ENCODE results near the gene MSRB3.

The MSRB3 gene

DNA sequence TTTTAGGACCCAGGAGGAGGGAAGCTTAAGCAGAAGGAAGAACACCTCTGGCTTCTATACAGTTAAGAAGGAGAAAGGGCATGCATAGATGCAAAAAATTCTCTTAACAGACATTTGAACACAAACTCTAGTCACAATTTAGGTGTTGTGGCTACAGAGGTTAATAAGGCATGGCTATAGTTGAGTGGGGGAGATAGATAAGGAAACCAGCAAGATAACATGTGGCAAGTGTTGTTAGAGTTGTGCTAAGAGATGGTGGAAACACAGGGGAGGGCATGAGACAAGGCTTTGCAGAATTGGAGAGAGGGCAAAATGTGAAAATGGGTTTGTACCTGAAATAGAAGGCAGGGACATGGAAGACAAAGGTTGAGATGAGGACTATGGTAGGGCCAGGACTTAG is 88.9 kb downstream of the MSRB3 start:
- no peak overlapping the region for H3K4me3 ChIP-seq (ENCODE audit: low read depth, low read length)
- no peak for DNase-seq (ENCODE audit: low read depth)

DNA sequence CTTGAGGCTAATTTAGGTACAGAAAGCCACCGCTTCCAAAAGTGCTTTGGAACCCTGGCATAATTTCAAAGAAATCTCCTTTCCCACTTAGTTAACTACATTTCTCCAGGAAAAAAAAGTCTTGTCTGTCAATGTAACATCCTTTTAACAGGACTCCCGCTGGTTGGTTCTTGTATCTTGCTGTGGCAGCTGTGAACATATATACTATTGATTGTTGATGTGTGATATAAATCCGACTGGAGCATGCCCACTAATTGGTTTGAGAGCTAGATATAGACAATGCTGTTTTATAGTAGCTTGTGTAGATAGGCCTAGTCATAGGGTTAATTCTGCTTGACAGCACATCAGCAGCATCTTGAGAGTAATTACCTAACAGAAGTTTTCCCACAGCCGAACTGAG is 89.6 kb downstream of the MSRB3 start:
- DNase-seq (ENCODE audit: low read depth), result no peak
- no peak overlapping the region for H3K4me3 ChIP-seq (ENCODE audit: low read depth, low read length)

DNA sequence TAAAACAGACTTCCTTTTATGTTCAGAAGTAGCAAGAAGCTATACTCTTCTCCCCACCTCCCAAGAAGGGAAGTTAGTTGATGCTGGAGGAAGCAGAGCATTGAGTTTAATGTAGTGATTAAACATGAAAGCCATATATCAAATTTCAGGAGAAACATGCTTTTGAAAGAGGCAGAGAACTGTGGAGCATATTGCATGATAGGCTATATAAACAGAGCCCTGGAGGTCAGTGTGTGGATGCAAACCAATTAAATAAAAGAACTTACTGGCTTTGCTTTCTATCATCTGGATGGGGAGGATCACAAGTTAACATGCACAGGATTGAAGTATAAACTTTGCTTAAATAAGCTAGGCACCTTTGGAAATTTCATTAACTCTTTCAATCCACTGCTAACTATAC is 94.1 kb downstream of the MSRB3 start:
- H3K4me3 ChIP-seq (ENCODE audit: low read depth, low read length), result no peak overlapping the region
- DNase-seq (ENCODE audit: low read depth), result no peak

DNA sequence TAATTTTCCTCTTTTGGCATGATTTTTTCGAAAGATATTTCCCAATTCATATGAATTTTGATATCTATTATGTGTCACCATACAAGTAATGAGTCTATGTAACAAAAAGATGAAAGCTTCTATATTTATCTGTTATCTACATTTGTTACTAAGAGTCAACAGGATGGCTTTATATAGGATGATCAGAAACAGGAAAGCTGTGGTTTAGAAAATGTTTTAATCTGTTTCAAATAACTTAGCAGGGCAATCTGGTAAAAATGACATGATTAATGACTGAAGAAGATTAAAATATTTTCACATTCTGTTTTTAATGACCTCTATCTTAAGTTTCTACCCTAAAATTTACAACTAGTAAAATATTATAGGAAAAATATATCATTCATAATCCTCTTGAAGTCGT is 105.8 kb downstream of the MSRB3 start:
- H3K4me3 ChIP-seq (ENCODE audit: low read depth, low read length), result no peak overlapping the region
- no peak for DNase-seq (ENCODE audit: low read depth)

DNA sequence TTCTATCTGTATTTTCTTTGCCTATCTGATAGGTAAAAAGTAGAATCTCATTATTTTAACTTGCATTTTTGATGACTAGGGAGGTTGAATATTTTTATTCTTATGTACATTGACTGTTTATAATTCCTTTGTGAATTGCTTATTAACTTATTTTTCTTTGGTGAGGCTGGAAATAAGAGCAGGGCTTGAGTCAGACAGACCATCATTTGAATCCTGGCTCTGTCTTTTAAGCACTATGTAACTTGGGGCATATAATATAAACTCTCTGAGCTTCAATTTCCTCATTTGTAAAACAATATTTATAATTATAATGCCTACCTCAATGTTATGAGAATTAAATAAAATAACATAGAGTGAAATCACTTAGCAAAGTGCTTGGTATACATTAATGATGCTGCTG is 108.9 kb downstream of the MSRB3 start:
- DNase-seq (ENCODE audit: low read depth), result no peak

DNA sequence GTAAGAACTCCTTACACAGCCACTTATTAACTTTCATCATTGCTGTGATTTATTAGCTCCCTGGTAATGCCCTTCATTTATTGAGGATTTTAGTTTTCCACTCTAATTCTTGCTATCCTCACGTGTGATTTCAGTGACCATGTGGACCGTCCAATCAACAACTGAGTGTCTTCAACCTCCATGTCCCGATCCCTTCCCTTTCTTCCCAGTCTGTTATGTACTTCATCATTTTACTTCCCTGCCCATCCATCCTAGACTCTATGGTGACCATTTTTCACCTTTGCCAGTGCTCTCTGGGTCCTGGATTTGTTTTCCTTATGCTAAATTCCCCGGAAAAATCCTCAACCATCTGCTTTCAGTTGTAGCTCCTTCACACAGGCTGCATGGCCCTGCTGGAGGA is 111.0 kb downstream of the MSRB3 start:
- H3K4me3 ChIP-seq (ENCODE audit: low read depth, low read length), result no peak overlapping the region
- DNase-seq (ENCODE audit: low read depth), result no peak

More for the DNA sequence above, 108.9 kb downstream of the MSRB3 start:
- no peak overlapping the region for H3K4me3 ChIP-seq (ENCODE audit: low read depth, low read length)

DNA sequence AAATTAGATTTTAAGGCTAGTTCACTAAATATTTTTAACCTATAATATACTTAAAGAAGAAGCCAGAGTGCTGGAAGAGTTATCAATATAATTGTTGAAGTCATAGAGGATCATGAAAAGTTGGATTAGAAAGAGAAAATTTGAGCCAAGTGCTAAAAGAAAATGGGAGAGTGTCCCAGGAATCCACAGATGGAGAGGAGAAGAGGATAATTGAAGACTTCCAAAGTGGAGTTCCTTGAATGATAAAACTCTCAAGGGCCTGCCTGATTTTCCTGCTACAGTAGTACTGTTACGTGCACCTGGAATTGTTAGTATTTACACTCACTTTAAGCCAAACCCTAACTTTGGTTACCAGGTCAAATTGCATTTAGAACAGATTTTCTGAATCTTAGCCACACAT is 113.2 kb downstream of the MSRB3 start:
- no peak for DNase-seq (ENCODE audit: low read depth)
- H3K4me3 ChIP-seq (ENCODE audit: low read depth, low read length), result no peak overlapping the region

DNA sequence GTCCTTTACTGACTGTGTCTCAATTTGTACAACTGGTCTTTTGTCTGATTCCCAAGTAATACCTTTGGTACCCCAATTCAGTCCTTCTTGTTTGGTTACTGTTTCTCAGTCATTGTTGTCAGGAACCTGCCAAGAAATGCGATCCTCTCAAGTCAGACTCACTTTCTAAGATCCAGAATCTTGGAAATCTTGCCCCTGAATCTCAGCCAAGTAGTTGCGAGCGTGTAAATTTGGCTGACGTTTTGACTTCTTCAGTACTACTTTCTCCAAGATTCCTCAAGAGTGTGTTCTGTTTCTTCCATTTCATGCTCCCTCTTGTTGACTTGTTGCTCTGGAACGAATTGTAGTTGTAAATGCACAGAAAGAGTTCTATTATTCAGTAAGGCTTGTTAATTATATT is 114.0 kb downstream of the MSRB3 start:
- H3K4me3 ChIP-seq (ENCODE audit: low read depth, low read length), result no peak overlapping the region
- no peak for DNase-seq (ENCODE audit: low read depth)

DNA sequence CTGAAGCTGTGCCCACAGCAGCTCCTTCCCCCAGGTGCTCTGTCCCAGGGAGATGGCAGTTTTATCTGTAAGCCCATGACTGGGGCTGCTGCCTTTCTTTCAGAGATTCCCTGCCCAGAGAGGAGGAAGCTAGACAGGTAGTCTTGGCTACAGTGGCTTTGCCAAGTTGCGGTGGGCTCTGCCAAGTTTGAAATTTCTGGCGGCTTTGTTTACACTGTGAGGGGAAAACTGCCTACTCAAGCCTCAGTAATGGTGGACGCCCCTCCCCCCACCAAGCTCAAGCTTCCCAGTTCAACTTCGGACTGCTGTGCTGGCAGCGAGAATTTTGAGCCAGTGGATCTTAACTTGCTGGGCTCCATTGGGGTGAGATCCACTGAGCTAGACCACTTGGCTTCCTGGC is 124.7 kb downstream of the MSRB3 start:
- no peak for DNase-seq (ENCODE audit: low read depth)
- no peak overlapping the region for H3K4me3 ChIP-seq (ENCODE audit: low read depth, low read length)

DNA sequence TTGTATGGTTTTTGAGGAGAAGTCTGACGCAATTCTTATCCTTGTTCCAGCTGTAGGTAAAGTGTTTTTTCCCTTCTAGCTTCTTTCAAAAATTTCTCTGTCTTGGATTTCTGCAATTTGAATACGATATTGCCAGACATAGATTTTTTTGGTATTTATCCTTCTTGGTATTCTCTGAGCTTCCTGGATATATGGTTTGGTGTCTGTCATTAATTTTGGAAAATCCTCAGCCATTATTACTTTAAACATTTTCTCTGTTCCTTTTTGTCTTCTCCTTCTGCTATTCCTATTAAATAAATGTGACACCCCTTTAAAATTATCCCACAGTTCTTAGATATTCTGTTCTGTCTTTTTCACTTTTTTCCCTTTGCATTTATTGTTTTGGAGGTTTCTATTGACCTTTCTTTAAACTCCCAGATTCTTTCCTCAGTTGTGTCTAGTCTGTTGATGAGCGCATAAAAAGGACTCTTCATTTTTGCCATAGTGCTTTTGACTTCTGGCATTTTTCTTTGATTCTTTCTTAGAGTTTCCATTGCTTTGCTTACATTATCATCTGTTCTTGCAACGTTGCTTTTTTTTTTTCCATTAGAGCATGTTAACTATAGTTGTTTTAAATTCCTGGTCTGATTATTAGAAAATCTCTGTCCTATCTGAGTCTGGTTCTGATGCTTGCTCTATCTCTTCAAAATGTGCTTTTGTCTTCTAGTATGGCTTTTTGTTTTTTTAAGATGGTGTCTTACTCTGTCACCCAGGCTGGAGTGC is 129.1 kb downstream of the MSRB3 start:
- no peak for DNase-seq (ENCODE audit: low read depth)
- H3K4me3 ChIP-seq (ENCODE audit: low read depth, low read length), result no peak overlapping the region

DNA sequence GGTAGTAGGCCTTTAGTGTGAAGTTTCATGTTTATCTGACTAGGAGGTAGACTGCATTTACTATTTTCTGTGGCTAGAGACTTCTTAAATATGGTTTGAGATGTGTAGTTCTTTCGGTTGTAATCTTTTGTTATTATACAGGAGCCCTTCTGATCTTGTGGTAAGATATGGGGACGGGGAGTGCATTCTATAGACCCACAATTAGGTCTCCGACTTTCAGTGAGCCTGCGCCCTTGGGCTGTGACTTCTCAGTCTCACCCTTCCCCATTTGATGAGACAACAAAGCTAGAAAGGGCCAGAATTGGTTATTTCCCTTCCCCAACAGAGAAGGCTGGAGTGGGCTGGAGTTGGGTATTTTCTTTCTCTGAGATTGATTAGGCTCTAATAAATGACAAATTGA is 130.0 kb downstream of the MSRB3 start:
- no peak for DNase-seq (ENCODE audit: low read depth)
- no peak overlapping the region for H3K4me3 ChIP-seq (ENCODE audit: low read depth, low read length)

DNA sequence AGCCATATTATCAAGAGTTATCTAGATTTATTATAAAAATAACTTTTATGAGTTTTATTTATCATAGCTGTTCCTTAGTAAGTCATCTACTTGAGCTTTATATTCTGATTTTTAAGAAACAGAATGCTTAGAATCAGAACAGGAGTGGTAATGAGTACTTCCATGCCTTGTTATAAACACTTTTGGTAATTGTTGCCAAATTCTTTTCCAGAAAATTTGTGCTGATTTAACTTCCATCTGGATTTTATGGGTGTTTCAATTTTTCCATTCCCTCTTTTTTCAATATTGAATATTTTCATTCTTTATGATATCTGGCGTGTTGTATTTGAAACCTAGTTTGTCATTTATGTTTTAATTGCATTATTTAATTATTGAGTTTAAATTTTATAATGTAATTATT is 131.2 kb downstream of the MSRB3 start:
- DNase-seq (ENCODE audit: low read depth), result no peak

DNA sequence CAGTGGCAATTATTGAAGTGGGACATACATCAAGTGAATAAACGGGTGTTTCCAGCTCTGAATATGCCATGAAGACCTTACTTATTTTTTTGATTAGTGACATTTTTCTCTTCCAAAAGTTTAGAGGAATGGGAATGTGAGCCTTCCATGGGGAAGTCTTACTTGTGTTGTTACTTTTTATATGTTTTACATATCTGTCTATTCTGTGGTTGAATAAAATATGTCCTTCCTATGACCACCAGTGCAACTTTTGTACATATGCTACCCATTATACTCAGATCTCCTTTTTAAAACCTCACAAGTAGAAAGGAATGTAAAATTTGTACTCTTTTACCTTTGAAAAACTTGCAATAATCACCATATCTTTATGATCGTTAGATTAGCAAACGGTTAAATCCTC is 132.7 kb downstream of the MSRB3 start:
- H3K4me3 ChIP-seq (ENCODE audit: low read depth, low read length), result no peak overlapping the region
- no peak for DNase-seq (ENCODE audit: low read depth)

More for the DNA sequence above, 131.2 kb downstream of the MSRB3 start:
- H3K4me3 ChIP-seq (ENCODE audit: low read depth, low read length), result no peak overlapping the region

DNA sequence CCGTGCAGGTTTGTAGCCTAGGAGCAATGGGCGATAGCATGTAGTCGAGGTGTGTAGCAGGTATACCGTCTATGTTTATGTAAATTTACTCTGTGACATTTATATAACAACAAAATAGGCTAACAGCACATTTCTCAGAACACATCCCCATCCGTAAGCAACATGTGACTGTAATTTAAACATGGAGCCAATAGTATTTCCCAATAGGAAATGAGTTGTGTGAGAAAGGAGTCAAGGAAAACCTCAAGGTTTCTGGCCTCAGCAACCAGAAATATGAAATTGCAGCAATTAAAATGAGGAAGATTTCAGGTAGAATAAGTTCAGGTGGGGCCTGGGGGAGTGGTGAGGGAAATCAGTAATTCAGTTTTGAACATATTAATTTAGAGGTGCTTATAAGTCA is 136.0 kb downstream of the MSRB3 start:
- no peak for DNase-seq (ENCODE audit: low read depth)
- no peak overlapping the region for H3K4me3 ChIP-seq (ENCODE audit: low read depth, low read length)

DNA sequence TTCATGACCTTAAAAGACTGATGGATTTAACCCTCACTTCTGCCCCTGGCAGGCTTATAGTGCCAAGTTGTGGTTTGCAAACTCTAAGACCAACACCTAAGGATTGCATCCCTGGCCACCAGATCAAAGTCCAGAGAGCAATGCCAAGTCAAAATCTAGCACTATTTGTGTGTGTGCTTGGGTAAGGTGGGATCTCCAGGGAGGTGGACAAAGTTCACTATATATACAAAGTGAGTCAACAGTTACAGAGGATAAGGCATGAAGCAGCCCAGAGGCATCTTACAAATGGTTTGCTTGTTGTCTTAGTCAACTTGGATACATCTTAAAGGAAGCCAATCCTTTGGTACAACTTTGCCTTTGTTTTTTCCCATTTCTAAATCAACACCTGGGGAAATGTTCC is 137.3 kb downstream of the MSRB3 start:
- DNase-seq (ENCODE audit: low read depth), result peak; percentile 10
- no peak overlapping the region for H3K4me3 ChIP-seq (ENCODE audit: low read depth, low read length)

DNA sequence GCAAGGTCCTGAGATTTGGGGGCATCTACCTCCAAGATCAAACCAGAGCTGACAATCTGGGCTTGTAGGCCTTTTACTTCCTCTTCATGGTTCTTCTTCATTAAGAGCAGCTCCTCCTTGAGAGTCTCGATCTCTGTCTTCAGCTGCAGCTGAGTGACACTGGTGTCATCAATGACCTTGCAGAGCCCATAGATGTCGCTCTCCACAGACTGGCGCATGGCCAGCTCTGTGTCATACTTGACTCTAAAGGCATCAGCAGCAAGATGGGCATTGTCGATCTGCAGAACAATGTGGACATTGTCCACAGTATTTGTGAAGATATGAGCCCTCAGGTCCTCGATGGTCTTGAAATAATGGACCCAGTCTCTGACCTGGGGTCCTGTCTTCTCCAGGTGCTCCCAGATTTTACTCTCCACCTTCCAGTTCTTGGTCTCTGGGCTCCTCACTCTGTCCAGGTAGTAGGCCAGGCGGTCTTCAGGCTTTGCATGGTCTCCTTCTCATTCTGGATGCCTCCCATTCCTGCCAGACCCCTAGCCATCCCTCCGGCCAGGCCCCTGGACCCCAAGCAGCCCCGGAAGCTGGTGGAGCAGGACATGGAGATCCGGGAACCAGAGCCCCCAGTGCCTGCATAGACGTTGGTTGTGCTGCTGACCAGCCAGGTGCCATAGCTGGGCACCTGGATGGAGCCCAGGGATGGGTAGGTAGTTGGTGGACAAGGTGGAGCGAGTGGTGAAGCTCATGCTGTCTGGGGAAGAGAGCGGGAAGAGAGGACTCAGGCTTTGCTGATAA is 141.0 kb downstream of the MSRB3 start:
- no peak for DNase-seq (ENCODE audit: low read depth)
- no peak overlapping the region for H3K4me3 ChIP-seq (ENCODE audit: low read depth, low read length)

DNA sequence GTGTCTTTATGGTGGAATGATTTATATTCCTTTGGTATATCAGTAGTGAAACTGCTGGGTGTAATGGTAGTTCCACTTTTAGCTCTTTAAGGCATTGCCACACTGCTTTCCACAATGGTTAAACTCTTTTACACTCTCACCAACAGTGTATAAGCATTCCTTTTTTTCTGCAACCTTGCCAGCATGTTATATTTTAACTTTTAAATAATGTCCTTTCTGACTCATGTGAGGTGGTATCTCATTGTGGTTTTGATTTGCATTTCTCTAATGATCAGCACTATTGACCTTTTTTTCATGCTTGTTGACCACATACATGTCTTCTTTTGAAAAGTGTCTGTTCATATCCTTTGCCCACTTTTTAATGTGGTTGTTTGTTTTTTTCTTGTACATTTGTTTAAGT is 142.5 kb downstream of the MSRB3 start:
- no peak overlapping the region for H3K4me3 ChIP-seq (ENCODE audit: low read depth, low read length)
- no peak for DNase-seq (ENCODE audit: low read depth)

DNA sequence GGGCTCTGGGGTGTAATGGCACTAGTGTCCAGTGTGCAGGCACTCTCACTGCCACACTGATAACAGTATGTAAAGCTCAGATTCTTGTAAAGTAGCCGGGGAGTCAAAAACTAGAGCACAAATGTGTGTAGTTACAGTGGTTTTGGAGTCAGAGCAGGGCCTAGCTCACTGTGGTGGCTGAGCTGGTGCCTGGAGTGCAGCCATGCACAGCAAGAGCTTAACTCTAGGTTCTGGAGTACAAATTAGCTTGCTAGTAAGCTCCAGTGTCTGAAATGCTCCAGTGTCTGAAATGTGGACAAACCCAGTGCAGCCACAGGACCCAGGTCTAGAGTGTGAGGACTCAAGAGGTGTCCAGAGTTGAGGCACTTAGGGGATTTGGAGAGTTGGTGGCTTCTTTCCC is 149.2 kb downstream of the MSRB3 start:
- no peak overlapping the region for H3K4me3 ChIP-seq (ENCODE audit: low read depth, low read length)
- DNase-seq (ENCODE audit: low read depth), result no peak

DNA sequence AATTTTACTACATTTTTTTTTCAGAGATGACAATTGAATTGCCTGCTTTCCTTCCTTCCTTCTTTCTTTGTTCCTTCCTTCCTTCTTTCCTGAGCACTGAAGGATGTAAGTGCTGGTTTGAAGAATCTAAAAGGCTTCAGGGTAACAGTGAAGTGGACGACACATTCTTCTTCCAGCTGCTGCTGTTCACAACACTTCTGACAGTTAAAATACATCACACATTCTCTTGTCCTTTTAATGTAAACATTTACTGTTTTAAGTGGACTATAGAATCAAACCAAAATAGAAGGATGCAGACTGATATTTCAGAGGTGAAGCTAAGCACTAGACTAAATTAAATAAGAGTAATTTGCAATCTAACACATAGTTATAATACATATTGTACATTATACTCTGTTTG is 151.5 kb downstream of the MSRB3 start:
- no peak for DNase-seq (ENCODE audit: low read depth)
- no peak overlapping the region for H3K4me3 ChIP-seq (ENCODE audit: low read depth, low read length)

DNA sequence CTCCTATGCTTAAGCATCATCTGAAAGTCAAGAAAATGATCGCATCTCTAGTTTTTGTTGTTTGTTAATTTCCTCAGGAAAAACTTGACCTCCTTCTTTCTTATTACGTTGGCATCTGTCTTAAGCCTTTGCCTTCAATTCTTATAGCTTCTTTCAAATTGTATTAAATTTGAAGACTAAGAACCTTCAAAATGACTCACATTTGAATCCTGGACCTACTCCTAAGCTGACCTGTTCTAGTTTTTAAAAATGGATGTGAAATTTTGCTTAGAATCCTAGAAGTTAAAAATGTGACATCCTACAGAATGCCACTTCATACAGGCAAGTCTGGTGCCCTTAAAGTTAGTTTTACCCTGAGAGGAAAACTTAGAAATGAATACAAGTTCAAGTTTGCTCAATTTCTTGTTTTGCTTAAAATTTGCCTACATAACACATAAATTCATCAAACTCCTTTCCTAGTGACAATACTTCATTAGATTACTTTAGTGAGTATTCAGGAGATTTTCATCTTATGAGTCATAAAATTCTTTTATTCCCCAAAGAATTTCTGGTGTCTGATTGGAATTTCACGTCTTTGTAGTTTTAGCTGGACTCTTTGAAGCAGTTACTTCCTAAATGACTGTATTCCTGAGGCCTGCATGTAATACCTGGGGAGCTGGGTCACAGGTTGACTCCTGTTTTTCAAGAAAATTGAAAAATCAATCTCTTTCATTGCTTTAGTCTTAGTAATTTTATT is 152.3 kb downstream of the MSRB3 start:
- peak; percentile 9 for DNase-seq (ENCODE audit: low read depth)

More for the DNA sequence above, 152.3 kb downstream of the MSRB3 start:
- H3K4me3 ChIP-seq (ENCODE audit: low read depth, low read length), result no peak overlapping the region
